H9 (cell line): Measurements from ENCODE around the gene POMGNT1. TPM values are rescaled to one million over a fixed set of nuclear protein-coding genes. Genes with fewer than 3 reads are reported as not detected.

ENCODE experiments used
- DNase-seq: peaks from one replicate; pipeline ENCODE4 v3.0.0-alpha.2; 2017
- H2AFZ ChIP-seq: one replicate; pipeline ENCODE4 v1.6.1; 2013; ENCODE audit warnings: mild to moderate bottlenecking, low read length, control low read depth, moderate library complexity
- H2AK5ac ChIP-seq: 2 replicates; pipeline ENCODE4 v1.6.1; 2013; ENCODE audit warnings: low read length, control low read depth, mixed read lengths; ENCODE audit not compliant: insufficient read length
- H2BK120ac ChIP-seq: one replicate; pipeline ENCODE4 v1.6.1; 2013; ENCODE audit warnings: low read depth, mild to moderate bottlenecking, low read length, control low read depth, inconsistent platforms; ENCODE audit not compliant: poor library complexity, severe bottlenecking
- H2BK12ac ChIP-seq: 2 replicates; pipeline ENCODE4 v1.6.1; 2013; ENCODE audit warnings: low read length, control low read depth, mixed read lengths, low read depth; ENCODE audit not compliant: insufficient read length
- H2BK15ac ChIP-seq: 2 replicates; pipeline ENCODE4 v1.6.1; 2013; ENCODE audit warnings: low read depth, low read length, control low read depth
- H2BK20ac ChIP-seq: one replicate; pipeline ENCODE4 v1.6.1; 2013; ENCODE audit warnings: low read depth, mild to moderate bottlenecking, low read length, control low read depth, inconsistent platforms; ENCODE audit not compliant: poor library complexity, severe bottlenecking
- H2BK5ac ChIP-seq: 2 replicates; pipeline ENCODE4 v1.6.1; 2013; ENCODE audit warnings: low read length, control low read depth, mixed read lengths; ENCODE audit not compliant: insufficient read length
- H3K14ac ChIP-seq: 2 replicates; pipeline ENCODE4 v1.6.1; 2013; ENCODE audit warnings: low read length, control low read depth; ENCODE audit not compliant: insufficient read depth
- H3K18ac ChIP-seq: 2 replicates; pipeline ENCODE4 v1.6.1; 2013; ENCODE audit warnings: low read depth, mild to moderate bottlenecking, mixed read lengths, low read length, control low read depth; ENCODE audit not compliant: insufficient read length
- H3K23ac ChIP-seq: 2 replicates; pipeline ENCODE4 v1.6.1; 2013; ENCODE audit warnings: low read length, control low read depth, mixed read lengths, low read depth; ENCODE audit not compliant: insufficient read length
- H3K23me2 ChIP-seq: 2 replicates; pipeline ENCODE4 v1.6.1; 2013; ENCODE audit warnings: low read depth, mild to moderate bottlenecking, mixed read lengths, low read length, control low read depth; ENCODE audit not compliant: insufficient read length, poor library complexity, severe bottlenecking
- H3K27ac ChIP-seq: 2 replicates; pipeline ENCODE4 v1.5.1; 2013; ENCODE audit warnings: low read length, control low read depth, mixed read lengths, low read depth; ENCODE audit not compliant: insufficient read length
- H3K27me3 ChIP-seq: 2 replicates; pipeline ENCODE4 v1.6.1; 2013; ENCODE audit warnings: low read length, control low read depth, inconsistent platforms; ENCODE audit not compliant: insufficient read depth
- H3K4ac ChIP-seq: 2 replicates; pipeline ENCODE4 v1.6.1; 2013; ENCODE audit warnings: low read depth, mild to moderate bottlenecking, control low read depth, inconsistent platforms, low read length, moderate library complexity
- H3K4me1 ChIP-seq: 2 replicates; pipeline ENCODE4 v1.6.1; 2013; ENCODE audit warnings: low read length, control low read depth, inconsistent platforms; ENCODE audit not compliant: insufficient read depth
- H3K4me2 ChIP-seq: 2 replicates; pipeline ENCODE4 v1.6.1; 2013; ENCODE audit warnings: low read length, control low read depth, mixed read lengths; ENCODE audit not compliant: insufficient read length, insufficient read depth
- H3K56ac ChIP-seq: 2 replicates; pipeline ENCODE4 v1.6.1; 2013; ENCODE audit warnings: low read depth, mild to moderate bottlenecking, mixed read lengths, low read length, control low read depth; ENCODE audit not compliant: insufficient read length
- H3K79me1 ChIP-seq: 2 replicates; pipeline ENCODE4 v1.6.1; 2013; ENCODE audit warnings: low read depth, mild to moderate bottlenecking, moderate library complexity, low read length, control low read depth, inconsistent platforms; ENCODE audit not compliant: insufficient read depth, poor library complexity, severe bottlenecking
- H3K79me2 ChIP-seq: 2 replicates; pipeline ENCODE4 v1.6.1; 2013; ENCODE audit warnings: low read length, control low read depth, inconsistent platforms; ENCODE audit not compliant: insufficient read depth
- H3K9ac ChIP-seq: 2 replicates; pipeline ENCODE4 v1.6.1; 2013; ENCODE audit warnings: low read length, control low read depth, mixed read lengths; ENCODE audit not compliant: insufficient read length; ENCODE audit errors: extremely low read depth
- H3K9me3 ChIP-seq: one replicate; pipeline ENCODE4 v1.6.1; 2013; ENCODE audit warnings: low read depth, low read length, inconsistent platforms; ENCODE audit not compliant: control insufficient read depth
- H3T11ph ChIP-seq: one replicate; pipeline ENCODE4 v1.6.1; 2013; ENCODE audit warnings: mild to moderate bottlenecking, low read length, control low read depth, inconsistent platforms
- H4K20me1 ChIP-seq: one replicate; pipeline ENCODE4 v1.6.1; 2013; ENCODE audit not compliant: control insufficient read depth, insufficient read length, insufficient read depth
- H4K5ac ChIP-seq: 2 replicates; pipeline ENCODE4 v1.6.1; 2013; ENCODE audit warnings: low read depth, mild to moderate bottlenecking, mixed read lengths, low read length, control low read depth; ENCODE audit not compliant: insufficient read length
- H4K8ac ChIP-seq: replicated peaks from 2 replicates; pipeline ENCODE4 v1.6.1; 2013; ENCODE audit warnings: low read length, control low read depth, mixed read lengths, low read depth; ENCODE audit not compliant: insufficient read length
- H4K91ac ChIP-seq: 2 replicates; pipeline ENCODE4 v1.6.1; 2013; ENCODE audit warnings: low read depth, mild to moderate bottlenecking, moderate library complexity, mixed read lengths, low read length, control low read depth; ENCODE audit not compliant: insufficient read length
- H3K27ac Mint-ChIP-seq, 3 experiments: 2 replicates in 2 of 3; 3 replicates in 1 of 3; pipeline ENCODE4 v1.8.0; 2020 to 2021; ENCODE audit warnings: mixed read lengths in 3 of 3, mild to moderate bottlenecking in 1 of 3, moderate library complexity in 1 of 3
- H3K27me3 Mint-ChIP-seq: 2 replicates; pipeline ENCODE4 v1.8.0; 2021; ENCODE audit warnings: low read depth, mild to moderate bottlenecking, moderate library complexity, mixed read lengths
- H3K36me3 Mint-ChIP-seq, 3 experiments: 2 replicates in 2 of 3; 3 replicates in 1 of 3; pipeline ENCODE4 v1.8.0; 2020 to 2021; ENCODE audit warnings: low read depth in 3 of 3, mixed read lengths in 3 of 3; ENCODE audit not compliant: insufficient read depth in 1 of 3
- H3K4me1 Mint-ChIP-seq, 2 experiments: 2 replicates each; pipeline ENCODE4 v1.8.0; 2020; ENCODE audit warnings: mixed read lengths in 2 of 2
- H3K4me3 Mint-ChIP-seq, 2 experiments: 2 replicates in 1 of 2; 3 replicates in 1 of 2; pipeline ENCODE4 v1.8.0; 2020 to 2021; ENCODE audit warnings: mild to moderate bottlenecking in 2 of 2, mixed read lengths in 2 of 2, moderate library complexity in 1 of 2
- H3K9me3 Mint-ChIP-seq, 2 experiments: 2 replicates in 1 of 2; 3 replicates in 1 of 2; pipeline ENCODE4 v1.8.0; 2020; ENCODE audit warnings: mild to moderate bottlenecking in 2 of 2, mixed read lengths in 2 of 2, moderate library complexity in 1 of 2
- CTCF ChIP-seq: fragments of 200-600 bp; sonication (generic); conservative IDR thresholded peaks from 3 replicates; pipeline ENCODE4 v1.8.0; 2021; ENCODE audit warnings: antibody characterized with exemption, mild to moderate bottlenecking
- WGBS: extraction: QIAGEN DNeasy Blood & Tissue Kit; methylation state at CpG from one replicate; pipeline ENCODE4 v1.1.7; 2013; ENCODE audit warnings: missing lambda C conversion rate, low lambda C conversion rate, mixed read lengths; ENCODE audit not compliant: insufficient read length; ENCODE audit errors: extremely low coverage; 5-methylcytosine and 5-hydroxymethylcytosine counted together
- total RNA-seq: library from RNA; stranded (reverse); gene quantifications from 2 replicates; pipeline ENCODE4 v1.2.1, GENCODE V29; 2021

POMGNT1 gene
- total RNA-seq, 1 experiment from 2014 or later = 62.6 TPM

DNA sequence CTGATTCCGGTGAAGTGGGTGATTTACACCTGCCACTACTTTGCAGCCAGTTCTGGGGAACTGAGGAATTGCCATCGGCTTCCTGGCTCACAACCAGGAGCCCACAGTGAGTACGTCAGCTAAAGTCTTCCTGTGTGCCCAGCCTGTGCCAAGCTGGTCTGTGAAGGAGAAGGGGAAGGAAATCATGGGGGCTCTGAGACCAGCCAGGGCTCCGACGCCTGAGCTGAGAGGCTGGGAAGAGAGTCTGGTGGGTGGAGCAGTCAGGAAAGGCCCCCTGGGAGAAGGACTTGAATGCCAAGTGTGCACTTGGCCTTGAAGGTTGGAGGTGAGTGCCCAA, 6.1 kb upstream of the POMGNT1 start:
- no peak for DNase-seq
- Histone ChIP-seq H2BK15ac (no peak overlapping the region), H2AK5ac (no peak overlapping the region), H3K14ac (no peak overlapping the region), H3T11ph (no peak overlapping the region), H4K5ac (no peak overlapping the region), H3K23me2 (peaks cover 15% of the 10 kb centered on the region), H2BK120ac (no peak overlapping the region), H4K91ac (no peak overlapping the region), H3K9me3 (no peaks in the 10 kb centered on the region), H2BK20ac (no peak overlapping the region), H3K79me1 (no peaks in the 10 kb centered on the region), H3K23ac (no peak overlapping the region), H3K79me2 (no peaks in the 10 kb centered on the region), H3K27ac (no peak overlapping the region), H3K56ac (no peak overlapping the region), H3K27me3 (no peaks in the 10 kb centered on the region), H2AFZ (no peak overlapping the region), H3K4me1 (no peaks in the 10 kb centered on the region), H4K20me1 (no peaks in the 10 kb centered on the region), H4K8ac (no peak overlapping the region), H3K9ac (no peak overlapping the region), H2BK12ac (no peak overlapping the region), H3K4ac (no peak overlapping the region), H3K18ac (no peak overlapping the region), H3K4me2 (peak overlapping the region; percentile 82), H2BK5ac (no peak overlapping the region)
- peaks cover 21 to 29% of the 10 kb centered on the region in 2 experiments for H3K4me1 Mint-ChIP-seq
- no peaks in the 10 kb centered on the region for H3K9me3 Mint-ChIP-seq
- peak overlapping the region; percentile 84 to 96 for H3K4me3 Mint-ChIP-seq
- H3K27me3 Mint-ChIP-seq = peaks cover 2% of the 10 kb centered on the region
- peaks cover 0 to 2% (median 2%) of the 10 kb centered on the region in 3 experiments; a peak in 3 of 7 replicates for H3K36me3 Mint-ChIP-seq
- no peak for TF ChIP-seq CTCF
- WGBS = no CpG with 5 or more reads among the region's 5 CpGs
- no peak overlapping the region; a peak in 1 of 7 replicates for H3K27ac Mint-ChIP-seq
